GM13977 (cell line): ENCODE measurements around the gene GFRA1.

Source experiments
- DNase-seq: peaks from one replicate; pipeline ENCODE4 v3.0.0; 2012; ENCODE audit warnings: low spot score
- in situ Hi-C: fragments of 300-500 bp; cut with MboI; formaldehyde crosslinking; loops from one replicate; pipeline ENCODE4 v1.12.0; 2022; ENCODE audit warnings: low sequenced_read_pairs, low pct_unique_long_range_greater_than_20kb, mixed read lengths, inconsistent platforms; ENCODE audit not compliant: unreplicated experiment
- TF ChIP-seq, protein P1 (sequence below): IDR thresholded peaks from 2 replicates; pipeline ENCODE4 v1.5.1; 2012; ENCODE audit warnings: mild to moderate bottlenecking, control low read depth; ENCODE audit not compliant: insufficient read depth; ENCODE audit errors: extremely low read depth, missing control alignments

Gene GFRA1

DNA sequence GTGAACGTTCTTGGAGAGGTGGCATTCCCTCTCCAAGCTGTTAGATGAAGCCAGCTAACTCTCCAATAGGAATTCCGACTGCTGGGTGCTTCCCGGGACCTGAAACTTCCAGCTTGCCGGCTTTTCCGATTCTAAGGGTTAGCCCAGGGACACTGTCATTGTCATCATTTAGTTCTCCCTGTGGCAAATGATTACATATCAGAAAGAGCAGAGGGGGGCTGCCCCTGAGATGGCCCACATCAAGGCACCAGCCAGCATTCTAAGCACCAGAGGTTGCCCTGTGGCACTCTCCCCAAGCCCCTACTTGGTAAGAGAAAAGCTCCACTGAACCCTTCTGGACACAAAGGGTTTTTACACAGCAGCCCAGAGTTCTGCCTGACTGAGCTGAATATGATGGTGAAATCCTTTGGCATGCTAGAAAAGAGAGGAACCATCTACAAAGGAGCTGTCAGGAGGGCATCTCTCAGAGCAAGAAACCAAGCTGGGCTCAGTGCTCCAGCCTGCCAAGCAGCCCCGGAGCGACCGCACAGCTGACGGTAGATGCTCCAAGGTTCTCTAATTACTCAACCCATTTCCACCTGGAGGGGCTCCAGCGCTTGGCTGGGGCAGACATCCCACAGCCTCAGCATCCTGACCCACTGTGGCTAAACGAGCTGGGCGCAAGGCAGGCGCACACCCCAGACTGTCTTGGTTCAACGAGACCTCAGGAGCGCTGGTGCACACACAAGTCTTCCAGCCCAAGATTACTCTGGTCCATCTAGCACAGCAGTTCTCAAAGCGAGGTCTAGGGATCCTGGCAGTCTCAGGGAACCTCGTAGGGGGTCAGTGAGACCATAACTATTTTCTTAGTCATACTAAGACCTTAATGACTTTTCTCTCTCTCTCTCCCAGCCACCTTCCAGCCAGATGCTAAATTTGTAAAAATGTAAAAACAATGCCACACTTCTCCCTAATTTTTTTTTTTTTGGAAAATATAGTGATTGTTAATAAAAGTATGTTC lies 160.5 kb downstream of the GFRA1 start:
- TF ChIP-seq, protein P1, sequence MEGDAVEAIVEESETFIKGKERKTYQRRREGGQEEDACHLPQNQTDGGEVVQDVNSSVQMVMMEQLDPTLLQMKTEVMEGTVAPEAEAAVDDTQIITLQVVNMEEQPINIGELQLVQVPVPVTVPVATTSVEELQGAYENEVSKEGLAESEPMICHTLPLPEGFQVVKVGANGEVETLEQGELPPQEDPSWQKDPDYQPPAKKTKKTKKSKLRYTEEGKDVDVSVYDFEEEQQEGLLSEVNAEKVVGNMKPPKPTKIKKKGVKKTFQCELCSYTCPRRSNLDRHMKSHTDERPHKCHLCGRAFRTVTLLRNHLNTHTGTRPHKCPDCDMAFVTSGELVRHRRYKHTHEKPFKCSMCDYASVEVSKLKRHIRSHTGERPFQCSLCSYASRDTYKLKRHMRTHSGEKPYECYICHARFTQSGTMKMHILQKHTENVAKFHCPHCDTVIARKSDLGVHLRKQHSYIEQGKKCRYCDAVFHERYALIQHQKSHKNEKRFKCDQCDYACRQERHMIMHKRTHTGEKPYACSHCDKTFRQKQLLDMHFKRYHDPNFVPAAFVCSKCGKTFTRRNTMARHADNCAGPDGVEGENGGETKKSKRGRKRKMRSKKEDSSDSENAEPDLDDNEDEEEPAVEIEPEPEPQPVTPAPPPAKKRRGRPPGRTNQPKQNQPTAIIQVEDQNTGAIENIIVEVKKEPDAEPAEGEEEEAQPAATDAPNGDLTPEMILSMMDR, result no peak
- in situ Hi-C loops, result no loop called here
- DNase-seq, result no peak

- no peak for DNase-seq
- TF ChIP-seq, protein P1, result no peak
- in situ Hi-C loops, result no loop called here
Measured at GRCh38 chr10:116111483-116112095, 161.4 kb downstream of the GFRA1 start.

GRCh38 chr10:116110736-116111135 lies 162.3 kb downstream of the GFRA1 start:
- TF ChIP-seq, protein P1, result no peak
- DNase-seq, result no peak
- in situ Hi-C loops, result no loop called here

- TF ChIP-seq, protein P1, result no peak
- no peak for DNase-seq
- in situ Hi-C loops, result no loop called here
Measured at GRCh38 chr10:116109881-116110280, 163.1 kb downstream of the GFRA1 start.

GRCh38 chr10:116109481-116109880 lies 163.5 kb downstream of the GFRA1 start:
- TF ChIP-seq, protein P1, result no peak
- DNase-seq, result no peak
- in situ Hi-C loops, result no loop called here

- in situ Hi-C loops, result no loop called here
- DNase-seq, result no peak
- TF ChIP-seq, protein P1, result no peak
Measured at GRCh38 chr10:116108095-116108494, 164.9 kb downstream of the GFRA1 start.
